HG02938 (cell line): Measurements from ENCODE around the gene PCDHA3.
"Not testable (repeated sequence)": the region's sequence is repeated elsewhere in the genome, so short reads cannot be mapped to it uniquely, and the experiment has no call there.

ENCODE experiments used
- ATAC-seq: cut with Tn5 transposase; IDR thresholded peaks from one replicate; pipeline ENCODE4 v1.9.1; 2021; ENCODE audit warnings: mild to moderate bottlenecking, moderate library complexity; ENCODE audit not compliant: unreplicated experiment

PCDHA3 gene

GRCh38 chr5:140808889-140809291, 8.0 kb downstream of the PCDHA3 start:
- no peak for ATAC-seq

- no peak for ATAC-seq
These were observed 20.8 kb downstream of the PCDHA3 start, which contains the start of gene PCDHA5 for GRCh38 chr5:140821375-140822280. TSS of gene PCDHA5 (plus strand) at chr5:140821613.

GRCh38 chr5:140822281-140822629, 21.4 kb downstream of the PCDHA3 start:
- ATAC-seq = no peak

GRCh38 chr5:140822969-140823368, 22.1 kb downstream of the PCDHA3 start:
- not testable (repeated sequence) for ATAC-seq

GRCh38 chr5:140823475-140823874, 22.6 kb downstream of the PCDHA3 start:
- ATAC-seq = no peak

GRCh38 chr5:140827704-140828361, 27.0 kb downstream of the PCDHA3 start, which contains the start of gene PCDHA6:
TSS of gene PCDHA6 (plus strand) at chr5:140827960. CDS start at chr5:140828092, 132 bp downstream.
- ATAC-seq = no peak

- no peak for ATAC-seq
These were observed 27.5 kb downstream of the PCDHA3 start for GRCh38 chr5:140828362-140828737.

GRCh38 chr5:140829511-140830501, 28.9 kb downstream of the PCDHA3 start:
- not testable (repeated sequence) for ATAC-seq

- no peak for ATAC-seq
These were observed 33.1 kb downstream of the PCDHA3 start, which contains the start of gene PCDHA7 for GRCh38 chr5:140833993-140834392. TSS of gene PCDHA7 (plus strand) at chr5:140834269. CDS start at chr5:140834384, 115 bp downstream.

GRCh38 chr5:140834439-140835008, 33.7 kb downstream of the PCDHA3 start:
- ATAC-seq = not testable (repeated sequence)

GRCh38 chr5:140835622-140836510, 35.0 kb downstream of the PCDHA3 start:
- ATAC-seq = no peak

GRCh38 chr5:140840978-140841962, 40.4 kb downstream of the PCDHA3 start, which contains the start of gene PCDHA8:
TSS of gene PCDHA8 (plus strand) at chr5:140841187. CDS start at chr5:140841322, 135 bp downstream.
- ATAC-seq = no peak

GRCh38 chr5:140842798-140843733, 42.2 kb downstream of the PCDHA3 start:
- no peak for ATAC-seq

- ATAC-seq = not testable (repeated sequence)
These were observed 47.6 kb downstream of the PCDHA3 start, which contains the start of gene PCDHA9 for GRCh38 chr5:140848139-140849102. TSS of gene PCDHA9 (plus strand) at chr5:140848382. CDS start at chr5:140848496, 114 bp downstream.

GRCh38 chr5:140849831-140850634, 49.2 kb downstream of the PCDHA3 start:
- not testable (repeated sequence) for ATAC-seq
